Measurements from ENCODE around the gene RGS4.

The RGS4 gene

GRCh38 chr1:163104385-163105099 lies 35.4 kb downstream of the RGS4 start:
- DNase-seq: no peak

- no peak for DNase-seq
Observed at GRCh38 chr1:163106364-163106987, 37.3 kb downstream of the RGS4 start.

GRCh38 chr1:163107655-163108054 lies 38.5 kb downstream of the RGS4 start:
- DNase-seq: no peak

- DNase-seq: no peak
Observed at GRCh38 chr1:163115887-163116286, 46.7 kb downstream of the RGS4 start.

- no peak for DNase-seq
Observed at GRCh38 chr1:163119707-163120106, 50.5 kb downstream of the RGS4 start.

- no peak for DNase-seq
Observed at GRCh38 chr1:163120372-163120771, 51.2 kb downstream of the RGS4 start.

GRCh38 chr1:163124812-163125211 lies 55.7 kb downstream of the RGS4 start:
- DNase-seq: no peak

Measured in NCI-H524 treated with DMSO at 0.1 percent for 48 hours (cell line).